ENCODE data around the gene PLA2G2F.

Gene PLA2G2F

GRCh38 chr1:20142001-20142710, 3.0 kb downstream of the PLA2G2F start:
- no peak for DNase-seq (ENCODE audit: low read depth)

- no peak for DNase-seq (ENCODE audit: low read depth)
Observed at GRCh38 chr1:20143318-20143717, 4.2 kb downstream of the PLA2G2F start.

DNA sequence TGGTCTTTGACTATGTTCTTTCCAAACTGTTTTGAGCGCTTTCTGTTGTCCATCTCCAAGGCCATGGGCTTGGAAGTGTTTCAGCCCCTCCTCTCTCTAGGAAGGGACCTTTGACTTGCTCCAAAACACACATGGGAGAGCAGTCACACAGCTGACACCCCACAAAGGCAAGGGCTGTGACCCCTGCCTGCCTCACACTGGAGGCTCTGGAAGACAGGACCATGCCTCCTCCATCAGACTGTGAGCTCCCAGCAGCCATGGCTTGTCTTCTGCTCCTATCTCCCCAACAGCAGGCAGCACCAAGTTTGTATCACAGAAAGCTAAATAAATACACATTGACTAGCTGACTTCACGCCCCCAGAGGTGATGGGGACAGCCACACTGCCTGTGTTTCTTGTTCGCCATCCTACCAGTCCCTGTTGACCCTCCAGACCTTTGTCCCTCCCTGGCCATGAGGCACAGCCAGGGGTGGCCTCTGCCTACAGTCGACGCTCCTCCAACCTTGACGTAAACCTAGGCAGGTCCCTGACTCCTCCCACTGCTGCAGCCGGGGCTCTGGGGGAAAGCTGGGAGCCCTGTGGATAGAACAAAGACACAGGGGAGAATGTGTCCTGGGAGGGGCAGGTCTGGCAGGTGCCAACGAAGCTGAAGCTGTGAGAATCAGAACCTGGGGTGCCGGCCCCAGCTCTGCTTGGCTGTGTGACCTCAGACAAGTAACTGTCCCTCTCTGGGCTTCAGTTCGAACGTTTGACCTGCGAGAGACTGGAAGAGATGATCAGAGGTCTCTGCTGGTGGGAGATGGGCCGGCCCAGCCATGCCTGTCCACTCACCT, 4.8 kb downstream of the PLA2G2F start:
- DNase-seq (ENCODE audit: low read depth) = no peak

DNA sequence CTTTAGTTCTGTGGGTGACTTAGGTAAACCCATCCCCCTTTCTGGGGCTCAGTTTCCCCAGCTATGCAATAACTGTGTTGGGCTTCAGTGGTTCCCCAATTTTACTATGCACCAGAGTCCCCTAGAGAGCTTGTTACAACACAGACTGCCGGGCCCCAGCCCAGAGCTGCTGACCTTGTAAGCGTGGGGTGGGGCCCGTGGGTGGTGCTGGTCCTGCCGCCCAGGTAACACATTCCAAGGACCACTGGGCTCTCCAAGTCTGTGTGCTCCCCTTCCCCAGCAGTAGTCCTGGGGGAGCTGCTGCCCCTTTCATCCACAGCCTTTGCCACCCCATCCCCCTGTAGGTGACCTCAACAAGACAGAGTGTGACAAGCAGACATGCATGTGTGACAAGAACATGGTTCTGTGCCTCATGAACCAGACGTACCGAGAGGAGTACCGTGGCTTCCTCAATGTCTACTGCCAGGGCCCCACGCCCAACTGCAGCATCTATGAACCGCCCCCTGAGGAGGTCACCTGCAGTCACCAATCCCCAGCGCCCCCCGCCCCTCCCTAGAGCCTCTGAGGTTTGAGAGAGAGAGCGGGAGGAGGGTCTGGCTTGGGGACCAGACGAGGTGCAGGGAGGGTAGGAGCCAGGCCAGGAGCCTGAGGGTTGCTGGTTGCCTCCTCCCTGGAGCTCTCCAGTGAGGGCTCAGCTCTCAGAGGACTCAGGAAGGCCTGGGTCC, 8.9 kb downstream of the PLA2G2F start:
- DNase-seq (ENCODE audit: low read depth) = no peak

- no peak for DNase-seq (ENCODE audit: low read depth)
Observed at GRCh38 chr1:20148571-20149500, 9.7 kb downstream of the PLA2G2F start.

- no peak for DNase-seq (ENCODE audit: low read depth)
Observed at GRCh38 chr1:20149601-20150325, 10.6 kb downstream of the PLA2G2F start.

- no peak for DNase-seq (ENCODE audit: low read depth)
Observed at GRCh38 chr1:20150326-20150705, 11.2 kb downstream of the PLA2G2F start.

DNA sequence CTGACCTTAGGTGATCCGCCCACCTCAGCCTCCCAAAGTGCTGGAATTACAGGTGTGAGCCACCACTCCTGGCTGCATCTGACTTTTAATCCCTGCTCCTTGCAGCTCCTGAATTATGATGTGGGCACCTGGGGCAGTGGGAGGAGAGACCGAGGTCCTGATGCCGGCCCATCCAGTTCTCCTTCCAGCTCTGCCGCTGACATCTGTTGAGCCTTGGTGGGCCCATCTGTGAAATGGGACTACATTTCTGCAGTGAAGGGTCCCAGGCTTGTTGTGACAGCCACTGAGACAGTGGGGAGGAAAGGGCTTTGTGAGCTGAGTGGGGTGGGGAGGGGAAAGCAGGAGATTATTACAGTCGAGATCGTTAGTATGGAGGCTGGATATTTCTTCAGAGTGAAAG, 11.8 kb downstream of the PLA2G2F start:
- no peak for DNase-seq (ENCODE audit: low read depth)

- DNase-seq (ENCODE audit: low read depth) = peak; percentile 59
Observed at GRCh38 chr1:20151906-20152598, 12.9 kb downstream of the PLA2G2F start.

GRCh38 chr1:20152599-20152930, 13.4 kb downstream of the PLA2G2F start:
- no peak for DNase-seq (ENCODE audit: low read depth)

DNA sequence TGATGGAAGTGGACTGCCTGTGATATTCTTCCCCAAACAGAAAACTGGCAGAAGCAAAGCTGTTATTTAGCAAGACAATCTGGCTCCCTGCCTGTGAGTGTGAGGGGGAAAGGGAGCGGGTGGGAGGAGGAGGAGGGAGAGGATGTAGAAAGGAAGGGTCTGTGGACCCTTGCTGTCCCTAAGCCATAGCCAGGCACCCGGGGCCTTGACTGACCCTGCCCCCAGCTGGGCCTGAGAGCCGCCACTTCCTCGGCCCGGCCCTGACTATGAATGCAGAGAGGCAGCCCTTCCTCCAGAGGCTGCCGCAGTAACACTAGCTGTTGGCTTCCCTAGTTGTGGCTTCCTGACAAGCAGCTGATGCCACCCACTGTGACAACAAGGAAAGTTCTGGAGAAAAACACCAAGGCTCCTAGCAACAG, 13.9 kb downstream of the PLA2G2F start:
- no peak for DNase-seq (ENCODE audit: low read depth)

DNA sequence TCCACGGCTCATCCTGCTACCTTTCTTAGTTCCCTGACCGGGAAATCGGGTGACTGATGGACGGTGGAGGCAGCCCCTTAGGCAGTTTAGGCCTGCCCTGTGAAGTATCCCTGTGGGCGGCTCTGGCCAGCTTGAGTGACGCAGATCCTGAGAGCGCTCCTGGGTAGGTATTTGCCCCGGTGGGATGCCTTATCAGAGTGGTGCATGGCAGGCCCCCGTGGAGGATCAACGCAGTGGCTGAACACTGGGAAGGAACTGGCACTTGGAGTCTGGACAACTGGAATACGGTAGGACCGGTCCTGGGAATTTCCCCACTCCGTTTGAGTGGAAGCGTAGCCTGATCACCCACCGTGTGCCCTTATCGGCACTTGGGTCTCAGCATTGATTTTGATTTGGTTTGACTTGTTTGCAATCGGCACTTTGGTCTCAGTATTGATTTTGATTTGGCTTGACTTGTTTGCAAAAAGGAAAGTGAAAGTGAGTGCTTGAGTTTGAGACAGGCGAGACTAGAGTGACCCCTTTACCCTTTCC, 15.2 kb downstream of the PLA2G2F start:
- DNase-seq (ENCODE audit: low read depth) = no peak

GRCh38 chr1:20158358-20159070, 19.4 kb downstream of the PLA2G2F start:
- no peak for DNase-seq (ENCODE audit: low read depth)

GRCh38 chr1:20160034-20160433, 20.9 kb downstream of the PLA2G2F start:
- no peak for DNase-seq (ENCODE audit: low read depth)

DNA sequence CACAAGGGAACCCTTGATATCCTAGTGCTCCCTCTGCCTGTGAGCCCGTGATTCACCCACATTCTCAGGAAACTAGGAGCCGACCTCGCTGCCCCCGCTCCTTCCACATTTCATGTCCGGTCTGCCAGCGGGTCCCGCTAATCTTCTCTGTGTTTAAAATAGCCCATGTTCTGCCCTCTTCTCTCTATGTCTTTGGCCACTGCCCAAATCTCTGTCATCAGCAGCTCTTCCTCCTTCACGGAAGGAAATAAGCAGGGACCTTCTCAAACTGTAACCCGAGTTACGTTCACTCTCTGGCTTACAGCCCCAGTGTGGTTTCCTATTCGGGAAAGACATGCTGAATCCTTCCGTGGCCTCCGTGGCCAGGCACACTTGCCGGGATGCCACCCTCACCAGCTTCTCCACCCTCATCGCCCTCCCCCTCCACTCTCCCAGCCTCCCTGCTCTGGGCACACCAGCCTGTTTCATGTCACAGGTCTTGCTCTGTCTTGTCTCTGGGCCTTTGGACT, 25.6 kb downstream of the PLA2G2F start:
- no peak for DNase-seq (ENCODE audit: low read depth)

GRCh38 chr1:20165522-20165951, 26.4 kb downstream of the PLA2G2F start:
- DNase-seq (ENCODE audit: low read depth) = no peak

DNA sequence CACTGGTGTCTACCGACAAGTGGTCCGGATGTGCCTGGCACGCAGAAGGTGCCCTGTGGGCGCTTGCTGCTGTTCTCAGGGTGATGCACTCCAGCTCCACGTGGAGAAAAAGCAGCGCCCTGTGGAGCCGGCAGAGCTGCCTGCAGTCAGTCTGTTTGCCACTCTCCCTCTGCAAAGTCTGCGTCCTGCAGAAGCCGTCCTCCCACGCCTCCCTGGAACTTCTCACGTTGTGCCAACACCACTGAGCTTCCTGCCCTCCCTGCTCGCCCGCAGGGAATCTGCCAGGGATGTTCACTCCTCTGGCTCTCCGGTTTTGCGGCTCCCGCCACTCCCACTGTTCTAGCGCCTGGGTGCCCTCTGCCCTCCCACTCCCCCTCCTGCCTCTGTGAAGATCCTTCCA, 26.9 kb downstream of the PLA2G2F start:
- DNase-seq (ENCODE audit: low read depth) = no peak

DNA sequence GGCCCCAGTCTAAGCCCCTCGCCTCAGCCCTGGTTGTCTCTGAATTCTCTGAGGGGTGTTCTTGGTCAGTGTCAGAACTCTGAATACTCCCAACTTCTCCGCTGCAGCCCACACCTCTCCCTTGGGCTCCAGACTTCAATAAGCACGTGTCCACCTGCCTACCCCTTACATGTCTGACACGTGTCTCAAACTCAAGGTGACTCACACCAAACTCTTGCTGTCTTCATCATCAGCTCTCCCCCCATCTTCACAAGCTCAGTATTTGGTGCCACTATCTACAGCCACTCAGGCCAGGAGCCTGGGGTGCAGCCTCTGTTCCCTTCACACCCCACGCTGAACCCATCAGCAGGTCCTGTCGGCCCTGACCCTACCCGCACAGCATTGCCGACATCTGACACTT, 28.0 kb downstream of the PLA2G2F start:
- no peak for DNase-seq (ENCODE audit: low read depth)
